Activated naive CD4-positive, alpha-beta T cell treated with anti-CD3 and anti-CD28 coated beads, Interleukin-2, amount 50 U/mL, for 72 hours (primary cell): ENCODE data around the gene GSDME. TPM values are rescaled to one million over a fixed set of nuclear protein-coding genes. Genes with fewer than 3 reads are reported as not detected.

ENCODE experiments used
- ATAC-seq, 2 donors: fragments of 150-1000 bp; cut with Tn5 transposase; 2 replicates each; pipeline ENCODE4 v1.10.0; 2021; ENCODE audit warnings: mild to moderate bottlenecking in 2 of 2, moderate library complexity in 2 of 2
- DNase-seq, 2 donors: peaks; one replicate each; pipeline ENCODE4 v3.0.0; 2021 to 2022; ENCODE audit warnings: low spot score in 2 of 2
- H3K27ac Mint-ChIP-seq, 2 donors: one replicate each; pipeline ENCODE4 v1.8.0; 2022; ENCODE audit warnings: mild to moderate bottlenecking in 2 of 2, mixed read lengths in 2 of 2
- H3K36me3 Mint-ChIP-seq, 2 donors: one replicate each; pipeline ENCODE4 v1.8.0; 2022; ENCODE audit warnings: mixed read lengths in 2 of 2
- H3K9me3 Mint-ChIP-seq, 2 donors: one replicate each; pipeline ENCODE4 v1.8.0; 2022; ENCODE audit warnings: mixed read lengths in 2 of 2
- total RNA-seq, 2 donors: library from RNA; stranded (reverse); gene quantifications; one replicate each; pipeline ENCODE4 v1.2.3, GENCODE V29; 2022

GSDME gene
- total RNA-seq, 2 donors from 2014 or later = 3.2 to 6.0 TPM

GRCh38 chr7:24665564-24666294, 91.5 kb downstream of the GSDME start:
- no peaks in the 10 kb centered on the region for H3K9me3 Mint-ChIP-seq
- H3K36me3 Mint-ChIP-seq = no peaks in the 10 kb centered on the region
- DNase-seq (peak in 1 of 2 donors; percentile 61), ATAC-seq (peak in 1 of 2 donors; percentile 54)
- H3K27ac Mint-ChIP-seq = no peak overlapping the region

DNA sequence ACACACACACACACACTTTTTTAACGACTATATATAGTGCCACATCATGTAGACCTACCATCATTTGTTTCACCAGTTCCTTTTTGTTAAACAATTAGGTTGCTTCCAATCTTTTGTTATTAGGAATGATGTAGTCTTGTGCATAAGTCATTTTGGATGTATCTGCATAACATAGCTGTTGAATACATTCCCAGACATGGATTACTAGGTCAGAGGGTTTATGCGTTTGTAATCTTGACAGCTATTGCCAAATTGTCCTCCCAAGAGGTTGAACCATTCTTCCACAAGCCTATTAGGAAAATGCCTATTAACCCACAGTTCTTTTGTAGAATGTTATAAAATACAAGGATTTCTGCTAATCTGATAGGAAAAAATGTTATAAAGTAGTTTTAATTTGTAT, 96.7 kb downstream of the GSDME start:
- H3K9me3 Mint-ChIP-seq = no peaks in the 10 kb centered on the region
- ATAC-seq = no peak

DNA sequence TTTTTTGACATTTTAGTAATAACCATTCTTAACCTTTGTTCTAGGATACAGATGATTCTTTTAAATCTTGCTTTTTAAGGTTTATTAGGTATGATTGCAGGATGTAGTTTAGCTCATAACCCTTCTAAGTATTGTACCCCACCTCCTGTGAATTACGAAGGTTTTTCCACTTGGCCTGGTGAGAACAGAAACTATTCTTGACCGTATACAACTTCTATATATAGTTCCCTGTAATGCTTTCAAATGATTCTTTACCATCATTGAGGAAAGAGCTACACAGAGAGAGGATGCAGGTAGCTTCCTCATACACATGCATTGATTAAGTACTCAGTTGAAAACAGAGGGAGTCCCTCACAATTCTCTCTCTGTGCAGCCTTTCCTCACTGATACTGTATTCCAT, 97.8 kb downstream of the GSDME start:
- no peak overlapping the region for H3K27ac Mint-ChIP-seq
- ATAC-seq (no peak), DNase-seq (no peak)
- no peaks in the 10 kb centered on the region for H3K9me3 Mint-ChIP-seq
- H3K36me3 Mint-ChIP-seq = no peaks in the 10 kb centered on the region

More for the DNA sequence above, 96.7 kb downstream of the GSDME start:
- Mint-ChIP-seq H3K36me3 (no peaks in the 10 kb centered on the region), H3K27ac (no peak overlapping the region)
- no peak for DNase-seq

GRCh38 chr7:24657980-24658379, 99.3 kb downstream of the GSDME start:
- DNase-seq = no peak

GRCh38 chr7:24656608-24657007, 100.7 kb downstream of the GSDME start:
- Mint-ChIP-seq H3K36me3 (no peaks in the 10 kb centered on the region), H3K27ac (no peak overlapping the region), H3K9me3 (no peaks in the 10 kb centered on the region)
- no peak for DNase-seq
- no peak for ATAC-seq

More at GRCh38 chr7:24657980-24658379, 99.3 kb downstream of the GSDME start:
- no peak for ATAC-seq
- Mint-ChIP-seq H3K27ac (no peak overlapping the region), H3K9me3 (no peaks in the 10 kb centered on the region), H3K36me3 (no peaks in the 10 kb centered on the region)

DNA sequence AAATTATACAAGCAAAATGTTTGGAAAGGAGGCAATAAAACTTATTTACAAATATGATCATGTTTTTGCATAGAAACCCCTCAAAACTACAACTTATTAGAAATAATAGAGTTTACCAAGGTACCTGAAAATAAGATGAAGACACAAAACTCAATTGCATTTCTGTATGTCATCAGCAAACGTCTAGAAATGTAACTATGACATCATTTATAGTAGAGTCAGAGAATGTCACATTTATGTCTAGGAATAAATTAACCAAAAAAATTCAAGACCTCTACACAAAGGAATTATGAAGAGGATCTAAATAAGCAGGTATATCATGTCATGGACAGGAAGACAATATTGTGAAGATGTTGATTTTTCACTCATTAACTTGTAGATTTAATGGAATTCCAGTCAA, 103.0 kb downstream of the GSDME start:
- H3K9me3 Mint-ChIP-seq = no peaks in the 10 kb centered on the region
- no peak overlapping the region for H3K27ac Mint-ChIP-seq
- no peaks in the 10 kb centered on the region for H3K36me3 Mint-ChIP-seq
- DNase-seq (no peak), ATAC-seq (no peak)

- no peak for ATAC-seq
- H3K27ac Mint-ChIP-seq = no peak overlapping the region
- no peak for DNase-seq
Measured at GRCh38 chr7:24653316-24654085, 103.8 kb downstream of the GSDME start.

DNA sequence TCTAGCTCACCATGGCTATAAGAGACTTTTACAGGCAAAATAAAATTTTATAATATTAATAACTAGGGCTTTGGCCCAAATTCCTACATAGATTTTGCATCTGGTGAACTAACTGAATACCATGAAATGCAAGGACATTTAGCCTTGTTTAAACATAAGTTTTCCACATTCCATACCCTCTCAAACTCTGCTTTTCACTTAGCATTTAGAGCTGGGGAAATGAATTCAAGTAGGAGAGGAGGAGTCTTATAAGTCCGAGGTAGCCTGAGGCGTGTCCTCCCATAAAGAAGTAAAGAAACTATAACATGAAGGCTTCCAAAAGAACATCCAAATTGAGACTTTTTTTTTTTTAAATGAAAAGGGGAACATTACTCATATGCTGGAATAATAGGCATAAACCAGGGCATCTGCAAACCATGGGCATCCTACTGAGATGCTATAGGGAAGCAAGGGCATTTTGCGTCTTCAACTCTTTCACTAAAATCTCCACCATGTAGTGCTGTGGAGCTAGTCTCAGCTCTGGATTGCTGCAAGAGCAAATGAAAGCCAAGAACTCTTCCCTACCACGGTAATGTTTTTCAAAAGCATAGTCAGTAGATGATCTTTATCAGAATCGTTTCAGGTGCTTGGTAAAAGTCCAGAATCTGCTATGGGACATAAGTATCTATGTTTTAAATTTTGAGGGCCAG, 104.9 kb downstream of the GSDME start:
- H3K27ac Mint-ChIP-seq = no peak overlapping the region
- no peaks in the 10 kb centered on the region for H3K9me3 Mint-ChIP-seq
- H3K36me3 Mint-ChIP-seq = no peaks in the 10 kb centered on the region
- ATAC-seq (no peak), DNase-seq (no peak)

More at GRCh38 chr7:24653316-24654085, 103.8 kb downstream of the GSDME start:
- H3K36me3 Mint-ChIP-seq = no peaks in the 10 kb centered on the region
- no peaks in the 10 kb centered on the region for H3K9me3 Mint-ChIP-seq

Other genes starting within 250 kb of the GSDME start
- 10 to 100 TPM; 23.2 to 25.7 TPM for gene PALS2, start 184.0 kb downstream of the GSDME start, total RNA-seq
- 10 to 100 TPM; 42.2 to 52.0 TPM for gene OSBPL3, start 222.7 kb upstream of the GSDME start, total RNA-seq